Left ventricle myocardium inferior (tissue), 1 donor: ENCODE measurements around the gene UBE3B. TPM values are rescaled to one million over a fixed set of nuclear protein-coding genes. Genes with fewer than 3 reads are reported as not detected.

Source experiments
- DNase-seq: peaks from one replicate; pipeline ENCODE4 v3.0.0-alpha.2; 2020
- H3K27ac ChIP-seq: fragments of 200-600 bp; replicated peaks from 2 replicates; pipeline ENCODE4 v1.8.0; 2021
- H3K27me3 ChIP-seq: fragments of 200-600 bp; 2 replicates; pipeline ENCODE4 v1.8.0; 2021; ENCODE audit warnings: low read depth
- H3K36me3 ChIP-seq: fragments of 200-600 bp; 2 replicates; pipeline ENCODE4 v1.8.0; 2021
- H3K4me1 ChIP-seq: fragments of 200-600 bp; 2 replicates; pipeline ENCODE4 v1.8.0; 2021
- H3K4me3 ChIP-seq: fragments of 200-600 bp; 2 replicates; pipeline ENCODE4 v1.8.0; 2021; ENCODE audit warnings: mild to moderate bottlenecking, moderate library complexity
- H3K9me3 ChIP-seq: fragments of 200-600 bp; replicated peaks from 2 replicates; pipeline ENCODE4 v1.8.0; 2021
- intact Hi-C: fragments of 100-400 bp; cut with micrococcal nuclease; formaldehyde crosslinking; loops from one replicate; pipeline ENCODE4 v1.11.0; 2022
- total RNA-seq: library from RNA; stranded (reverse); fragmentation: NEBNext Ultra II Directional; extraction: Animal tissue kit (Norgen Biotek cat#: 25700); gene quantifications from one replicate; pipeline ENCODE4 v1.2.1, GENCODE V29; 2021
- TF ChIP-seq, protein P1 (sequence below): fragments of 200-600 bp; IDR thresholded peaks from 2 replicates; pipeline ENCODE4 v1.8.0; 2021; ENCODE audit warnings: antibody characterized with exemption, mild to moderate bottlenecking, borderline replicate concordance
- donor health status: DM: no; HTN: yes; CAD: no; lungs with severe emphysema.

UBE3B gene
- total RNA-seq, 1 donor from 2014 or later: 56.0 TPM

DNA sequence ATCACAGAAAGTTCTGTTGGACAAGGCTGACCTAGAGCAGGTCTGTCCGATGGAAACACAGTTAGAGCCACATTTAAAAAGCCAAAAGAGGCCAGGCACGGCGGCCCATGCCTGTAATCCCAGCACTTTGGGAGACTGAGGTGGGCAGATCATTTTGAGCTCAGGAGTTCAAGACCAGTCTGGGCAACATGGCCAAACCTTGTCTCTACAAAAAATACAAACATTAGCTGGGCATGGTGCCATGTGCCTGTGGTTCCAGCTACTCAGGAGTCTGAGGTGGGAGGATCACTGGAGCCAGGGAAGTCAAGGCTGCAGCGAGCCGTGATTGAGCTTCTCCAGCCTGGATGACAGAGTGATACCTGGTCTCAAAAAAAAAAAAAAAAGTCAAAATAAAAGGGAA, 14.9 kb downstream of the UBE3B start:
- TF ChIP-seq, protein P1, sequence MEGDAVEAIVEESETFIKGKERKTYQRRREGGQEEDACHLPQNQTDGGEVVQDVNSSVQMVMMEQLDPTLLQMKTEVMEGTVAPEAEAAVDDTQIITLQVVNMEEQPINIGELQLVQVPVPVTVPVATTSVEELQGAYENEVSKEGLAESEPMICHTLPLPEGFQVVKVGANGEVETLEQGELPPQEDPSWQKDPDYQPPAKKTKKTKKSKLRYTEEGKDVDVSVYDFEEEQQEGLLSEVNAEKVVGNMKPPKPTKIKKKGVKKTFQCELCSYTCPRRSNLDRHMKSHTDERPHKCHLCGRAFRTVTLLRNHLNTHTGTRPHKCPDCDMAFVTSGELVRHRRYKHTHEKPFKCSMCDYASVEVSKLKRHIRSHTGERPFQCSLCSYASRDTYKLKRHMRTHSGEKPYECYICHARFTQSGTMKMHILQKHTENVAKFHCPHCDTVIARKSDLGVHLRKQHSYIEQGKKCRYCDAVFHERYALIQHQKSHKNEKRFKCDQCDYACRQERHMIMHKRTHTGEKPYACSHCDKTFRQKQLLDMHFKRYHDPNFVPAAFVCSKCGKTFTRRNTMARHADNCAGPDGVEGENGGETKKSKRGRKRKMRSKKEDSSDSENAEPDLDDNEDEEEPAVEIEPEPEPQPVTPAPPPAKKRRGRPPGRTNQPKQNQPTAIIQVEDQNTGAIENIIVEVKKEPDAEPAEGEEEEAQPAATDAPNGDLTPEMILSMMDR: no peak
- peaks cover 91% of the 10 kb centered on the region for H3K36me3 ChIP-seq
- intact Hi-C loops: no loop called here

DNA sequence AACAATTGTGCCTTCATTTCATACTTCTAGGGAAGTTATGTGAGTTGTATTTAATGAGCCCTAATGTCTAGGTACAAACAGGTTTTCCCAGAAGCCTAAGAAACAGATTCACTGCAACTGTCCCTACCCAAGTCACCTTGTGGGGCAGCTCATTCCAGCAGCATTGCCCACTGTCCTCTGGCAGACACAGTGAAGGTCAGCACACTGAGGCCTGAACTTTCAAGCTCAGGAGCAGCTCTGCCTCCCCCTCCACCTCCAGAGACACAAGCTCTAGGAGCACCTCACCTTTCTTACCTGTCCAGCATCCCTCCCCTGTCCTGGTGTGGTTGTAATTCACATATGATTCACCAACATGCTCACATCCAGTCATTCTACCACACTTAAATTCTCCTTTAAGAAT, 15.7 kb downstream of the UBE3B start:
- Histone ChIP-seq H3K27me3 (no peaks in the 10 kb centered on the region), H3K4me1 (no peaks in the 10 kb centered on the region), H3K27ac (peak overlapping the region; percentile 47), H3K9me3 (no peaks in the 10 kb centered on the region), H3K4me3 (no peak overlapping the region), H3K36me3 (peaks cover 91% of the 10 kb centered on the region)
- DNase-seq: no peak
- TF ChIP-seq, protein P1: no peak
- intact Hi-C loops: no loop called here

More for the DNA sequence above, 14.9 kb downstream of the UBE3B start:
- Histone ChIP-seq H3K27me3 (no peaks in the 10 kb centered on the region), H3K27ac (no peak overlapping the region), H3K4me3 (no peak overlapping the region), H3K9me3 (no peaks in the 10 kb centered on the region), H3K4me1 (no peaks in the 10 kb centered on the region)
- DNase-seq: no peak

DNA sequence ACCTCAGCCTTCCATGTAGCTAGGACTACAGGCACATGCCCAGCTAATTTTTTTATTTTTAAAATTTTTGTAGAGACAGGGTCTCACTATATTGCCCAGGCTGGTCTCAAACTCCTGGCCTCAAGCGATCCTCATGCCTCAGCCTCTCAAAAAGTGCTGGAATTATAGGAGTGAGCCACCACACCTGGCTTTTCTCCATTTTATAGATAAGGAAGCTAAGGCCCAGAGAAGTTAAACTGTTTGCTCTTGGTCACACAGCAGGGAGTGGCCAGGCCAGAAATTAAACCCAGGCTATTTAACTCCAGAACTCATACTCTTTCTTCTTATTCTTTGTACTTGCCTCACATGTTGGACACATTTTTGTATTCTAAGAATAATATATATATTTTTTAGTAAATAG, 16.5 kb downstream of the UBE3B start:
- intact Hi-C loops: no loop called here
- no peaks in the 10 kb centered on the region for H3K27me3 ChIP-seq
- no peak overlapping the region for H3K4me3 ChIP-seq
- no peaks in the 10 kb centered on the region for H3K4me1 ChIP-seq
- TF ChIP-seq, protein P1: no peak
- peaks cover 91% of the 10 kb centered on the region for H3K36me3 ChIP-seq
- no peak overlapping the region for H3K27ac ChIP-seq
- no peak for DNase-seq
- H3K9me3 ChIP-seq: no peaks in the 10 kb centered on the region

DNA sequence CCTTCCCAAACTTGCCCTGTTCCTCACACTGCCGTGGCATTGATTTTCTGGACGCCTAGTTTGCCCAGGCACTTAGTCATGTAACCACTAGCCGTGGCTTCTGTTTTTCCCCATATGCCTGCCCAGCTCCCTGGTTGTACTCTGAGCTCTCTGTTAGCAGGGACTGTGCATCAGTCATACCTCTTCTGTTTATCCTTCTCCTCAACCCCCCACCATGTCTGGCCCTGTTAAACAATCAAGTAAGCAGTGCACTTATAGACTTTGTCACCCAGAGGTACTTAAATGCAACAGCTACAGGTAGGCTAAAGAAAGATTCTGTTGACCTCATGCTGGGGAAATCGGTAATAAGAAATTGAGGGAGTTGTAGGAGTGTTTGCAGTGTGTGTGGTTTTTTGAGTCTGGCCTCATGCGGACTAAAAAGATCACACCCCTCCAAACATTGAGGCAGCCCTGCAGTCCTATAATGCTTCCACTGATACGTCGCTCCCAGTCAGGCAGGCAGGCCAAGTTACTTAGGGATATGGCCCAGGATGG, 17.0 kb downstream of the UBE3B start:
- TF ChIP-seq, protein P1: no peak
- intact Hi-C loops: no loop called here
- Histone ChIP-seq H3K27me3 (no peaks in the 10 kb centered on the region), H3K36me3 (peaks cover 91% of the 10 kb centered on the region), H3K9me3 (no peaks in the 10 kb centered on the region), H3K4me3 (no peak overlapping the region), H3K27ac (no peak overlapping the region), H3K4me1 (no peaks in the 10 kb centered on the region)
- no peak for DNase-seq

DNA sequence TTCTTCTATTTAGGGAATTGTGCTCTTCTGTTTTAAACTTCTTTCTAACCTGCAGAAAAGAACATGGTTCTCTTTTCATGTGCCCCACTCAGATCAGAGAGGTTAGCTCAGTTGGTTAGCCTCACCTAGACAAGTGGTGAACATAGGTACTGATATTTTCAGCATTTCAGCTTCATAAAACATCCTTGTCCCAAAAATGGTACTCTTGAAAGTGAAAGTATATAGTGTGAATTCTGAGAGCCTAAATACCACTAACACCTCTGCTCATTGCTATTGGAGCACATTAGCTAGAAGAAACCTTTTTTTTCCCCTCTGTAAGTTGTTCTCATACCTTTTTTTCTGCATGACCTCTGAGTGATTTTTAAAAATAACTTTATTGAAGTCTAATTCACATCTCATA, 17.6 kb downstream of the UBE3B start:
- DNase-seq: no peak
- no peak overlapping the region for H3K27ac ChIP-seq
- H3K27me3 ChIP-seq: no peaks in the 10 kb centered on the region
- intact Hi-C loops: no loop called here
- H3K9me3 ChIP-seq: no peaks in the 10 kb centered on the region
- no peaks in the 10 kb centered on the region for H3K4me1 ChIP-seq
- peaks cover 91% of the 10 kb centered on the region for H3K36me3 ChIP-seq
- no peak overlapping the region for H3K4me3 ChIP-seq
- TF ChIP-seq, protein P1: no peak

DNA sequence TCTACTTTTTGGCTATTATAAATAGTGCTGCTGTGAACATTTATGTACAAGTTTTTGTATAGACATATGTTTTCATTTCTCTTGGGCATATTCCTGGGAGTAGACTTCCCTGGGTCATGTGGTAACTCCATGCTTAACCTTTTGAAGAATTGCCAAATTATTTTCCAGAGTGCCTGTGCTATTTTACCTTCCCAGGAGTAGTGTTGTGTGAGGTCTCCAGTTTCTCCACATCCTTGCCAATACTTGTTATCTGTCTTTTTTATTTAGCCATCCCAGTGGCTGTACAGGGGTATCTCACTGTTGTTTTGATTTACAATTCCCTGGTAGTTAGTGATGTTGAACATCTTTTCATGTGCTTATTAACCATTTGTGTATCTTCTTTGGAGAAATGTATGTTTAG, 18.9 kb downstream of the UBE3B start:
- Histone ChIP-seq H3K36me3 (peaks cover 91% of the 10 kb centered on the region), H3K27ac (no peak overlapping the region), H3K4me3 (no peak overlapping the region), H3K27me3 (no peaks in the 10 kb centered on the region), H3K4me1 (no peaks in the 10 kb centered on the region), H3K9me3 (no peaks in the 10 kb centered on the region)
- intact Hi-C loops: no loop called here
- no peak for DNase-seq
- TF ChIP-seq, protein P1: no peak
